Endothelial cell of umbilical vein (primary cell): Measurements from ENCODE around the gene ZBTB7A. TPM values are rescaled to one million over a fixed set of nuclear protein-coding genes. Genes with fewer than 3 reads are reported as not detected.

Source experiments
- BruUV-seq: library from RNA; stranded (reverse); fragments of 400-500 nt; replicated peaks from 2 replicates; lab custom pipeline; 2021; lab: Mats Ljungman, UMichigan
- CTCF ChIA-PET: fragments of 300-600, 350-600 bp; sonication (Branson Sonifier 250); formaldehyde crosslinking; loops from one replicate; lab custom pipeline; 2021; ENCODE audit warnings: antibody characterized with exemption, inconsistent platforms; lab: Charles Lee
- POLR2A ChIA-PET: fragments of 300-600, 350-600 bp; sonication (Branson Sonifier 250); formaldehyde crosslinking; loops from one replicate; lab custom pipeline; 2021; ENCODE audit warnings: antibody characterized with exemption, inconsistent platforms; lab: Charles Lee
- DNase-seq: peaks from one replicate; pipeline ENCODE4 v3.0.0-alpha.2; 2011; ENCODE audit warnings: low read depth, low spot score
- FAIRE-seq: peaks from 2 replicates; lab custom pipeline; 2011; peaks lifted over from hg19 to GRCh38; lab: Jason Lieb, UNC
- H2AFZ ChIP-seq: 2 replicates; pipeline ENCODE4 v1.6.0; 2012; ENCODE audit warnings: low read depth, low read length, control low read depth, inconsistent platforms
- H3K27ac ChIP-seq: 2 replicates; pipeline ENCODE4 v1.5.1; 2011; ENCODE audit warnings: low read depth, mild to moderate bottlenecking, control low read depth, low read length, moderate library complexity; ENCODE audit not compliant: insufficient read depth
- H3K27me3 ChIP-seq, 2 experiments: 2 replicates each; pipeline versions ENCODE4 v1.6.0 to v1.6.1; 2011; ENCODE audit warnings: low read length in 2 of 2, mixed read lengths in 1 of 2; ENCODE audit not compliant: control insufficient read depth in 2 of 2, insufficient read depth in 2 of 2
- H3K36me3 ChIP-seq, 2 experiments: 2 replicates in 1 of 2; 3 replicates in 1 of 2; pipeline ENCODE4 v1.5.1; 2011; ENCODE audit warnings: low read length in 2 of 2, mild to moderate bottlenecking in 1 of 2, moderate library complexity in 1 of 2; ENCODE audit not compliant: control insufficient read depth in 2 of 2, insufficient read depth in 2 of 2; ENCODE audit errors: extremely low read depth in 1 of 2
- H3K4me1 ChIP-seq: 3 replicates; pipeline ENCODE4 v1.5.1; 2011; ENCODE audit warnings: mild to moderate bottlenecking, low read length; ENCODE audit not compliant: control insufficient read depth, insufficient read depth; ENCODE audit errors: extremely low read depth
- H3K4me2 ChIP-seq: 2 replicates; pipeline ENCODE4 v1.6.1; 2011; ENCODE audit warnings: low read length, control low read depth, mixed read lengths; ENCODE audit not compliant: insufficient read depth
- H3K4me3 ChIP-seq, 3 experiments: fragments of 200-600 bp in 1 of 3; sonication (generic), shearing (Covaris generic) in 1 of 3; replicated peaks in 1 of 3; 2 replicates each; pipeline ENCODE4 v1.5.1; 2011 to 2016; ENCODE audit warnings: control low read depth in 3 of 3, low read length in 3 of 3, mild to moderate bottlenecking in 2 of 3, inconsistent platforms in 1 of 3, low read depth in 1 of 3, moderate library complexity in 1 of 3; ENCODE audit not compliant: insufficient read depth in 1 of 3
- H3K79me2 ChIP-seq: 2 replicates; pipeline ENCODE4 v1.6.0; 2012; ENCODE audit warnings: low read length, inconsistent platforms; ENCODE audit not compliant: control insufficient read depth, insufficient read depth
- H3K9ac ChIP-seq: replicated peaks from 2 replicates; pipeline ENCODE3; 2011; ENCODE audit warnings: low read length, control low read depth; ENCODE audit not compliant: insufficient read depth; ENCODE audit errors: extremely low read depth
- H3K9me1 ChIP-seq: replicated peaks from 3 replicates; pipeline ENCODE4 v1.6.0; 2011; ENCODE audit warnings: mild to moderate bottlenecking, low read length; ENCODE audit not compliant: control insufficient read depth, insufficient read depth; ENCODE audit errors: extremely low read depth
- H3K9me3 ChIP-seq: replicated peaks from 2 replicates; pipeline ENCODE4 v1.5.1; 2012; ENCODE audit warnings: low read length, inconsistent platforms; ENCODE audit not compliant: control insufficient read depth, insufficient read depth
- H4K20me1 ChIP-seq: replicated peaks from 2 replicates; pipeline ENCODE3; 2011; ENCODE audit warnings: mild to moderate bottlenecking, low read length; ENCODE audit not compliant: control insufficient read depth, insufficient read depth; ENCODE audit errors: extremely low read depth
- EZH2 ChIP-seq: IDR thresholded peaks from 2 replicates; pipeline ENCODE4 v1.6.1; 2012; ENCODE audit warnings: borderline replicate concordance, low read depth, mild to moderate bottlenecking, moderate library complexity, low read length, inconsistent platforms; ENCODE audit not compliant: severe bottlenecking
- FOS ChIP-seq: IDR thresholded peaks from 2 replicates; pipeline ENCODE4 v1.6.1; 2011; ENCODE audit warnings: mild to moderate bottlenecking, low read length, moderate library complexity, borderline replicate concordance; ENCODE audit not compliant: insufficient read depth
- GATA2 ChIP-seq: IDR thresholded peaks from 2 replicates; pipeline ENCODE4 v1.7.0; 2011; ENCODE audit warnings: low read depth, mild to moderate bottlenecking, moderate library complexity, mixed read lengths, low read length; ENCODE audit not compliant: insufficient read length, insufficient read depth
- JUN ChIP-seq: IDR thresholded peaks from 2 replicates; pipeline ENCODE4 v1.6.1; 2011; ENCODE audit warnings: borderline replicate concordance, low read depth; ENCODE audit not compliant: insufficient read length, insufficient read depth
- MYC ChIP-seq: IDR thresholded peaks from one replicate; pipeline ENCODE4 v1.6.1; 2011; ENCODE audit warnings: mild to moderate bottlenecking, low read depth, low read length
- POLR2A ChIP-seq: IDR thresholded peaks from 2 replicates; pipeline ENCODE4 v1.6.1; 2012; ENCODE audit warnings: low read depth, mild to moderate bottlenecking, control low read depth, low read length
- POLR2AphosphoS5 ChIP-seq: IDR thresholded peaks from 2 replicates; pipeline ENCODE4 v1.6.1; 2012; ENCODE audit warnings: low read depth, mild to moderate bottlenecking, control low read depth, low read length, moderate library complexity; ENCODE audit not compliant: insufficient read depth
- dilution Hi-C: fragments of 300-500 bp; cut with MboI; formaldehyde crosslinking; loops from one replicate; pipeline ENCODE4 v1.15.0; 2019; ENCODE audit warnings: low sequenced_read_pairs; ENCODE audit not compliant: extremely low pct_ligation_motif_present
- intact Hi-C: fragments of 100-400 bp; cut with micrococcal nuclease; formaldehyde crosslinking; loops from one replicate; pipeline ENCODE4 v1.10.0; 2022
- polyA plus RNA-seq, 4 experiments: library from polyadenylated mRNA; depleted of rRNA in 3 of 4; stranded (reverse) in 3 of 4; unstranded in 1 of 4; fragments of >200 nt; gene quantifications; 2 replicates each; pipeline versions ENCODE4 v1.2.1 to v1.2.3, GENCODE V29; 2011 to 2012; ENCODE audit warnings: missing spikeins in 1 of 4
- total RNA-seq: library from RNA; stranded (reverse); gene quantifications from 2 replicates; pipeline ENCODE4 v1.2.3, GENCODE V29; 2021
- TF ChIP-seq, protein P1 (sequence below), 2 donors: IDR thresholded peaks; 1 replicate in 1 of 2; 2 replicates in 1 of 2; pipeline ENCODE4 v1.5.1; 2011; ENCODE audit warnings: low read length in 2 of 2, mild to moderate bottlenecking in 2 of 2, moderate library complexity in 2 of 2, control low read depth in 1 of 2, inconsistent platforms in 1 of 2, low read depth in 1 of 2; ENCODE audit not compliant: insufficient read depth in 1 of 2; ENCODE audit errors: extremely low read depth in 1 of 2
- TF ChIP-seq, protein P2 (sequence below): IDR thresholded peaks from 2 replicates; pipeline ENCODE4 v1.6.1; 2011; ENCODE audit not compliant: insufficient read depth, insufficient read length

The ZBTB7A gene
- total and polyA plus RNA-seq, 2 donors (not counting 3 experiments of a cell fraction or from before 2014, with no cell fraction given) = 8.2 to 29.0 TPM

DNA sequence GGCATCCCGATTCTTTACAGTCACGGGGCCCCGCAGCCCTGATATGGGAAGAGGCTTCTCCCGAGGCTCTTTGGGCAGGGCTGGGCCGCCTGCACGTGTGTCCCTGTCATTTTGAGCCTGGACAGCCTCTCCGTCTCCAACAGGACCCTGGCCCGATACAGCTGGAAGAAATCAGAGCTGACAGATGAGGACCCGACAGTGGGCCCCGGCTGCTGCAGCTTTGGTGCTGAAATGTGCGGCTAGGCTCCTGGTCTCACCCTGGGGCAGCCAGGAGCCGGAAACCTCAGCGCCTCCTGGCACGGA, 55.9 kb downstream of the ZBTB7A start:
- H3K9me3 ChIP-seq = no peaks in the 10 kb centered on the region
- CTCF ChIA-PET = no interaction called here
- H3K27me3 ChIP-seq = no peaks in the 10 kb centered on the region
- dilution Hi-C loops = no loop called here
- intact Hi-C loops = no loop called here
- no peak overlapping the region for H2AFZ ChIP-seq
- no peak for FAIRE-seq
- no peak overlapping the region for H3K9ac ChIP-seq
- H3K9me1 ChIP-seq = no peaks in the 10 kb centered on the region
- no peak for TF ChIP-seq POLR2AphosphoS5
- no peak for TF ChIP-seq FOS
- TF ChIP-seq EZH2 = no peak
- no peak for TF ChIP-seq GATA2
- TF ChIP-seq JUN = no peak
- no peak for TF ChIP-seq MYC
- H3K4me1 ChIP-seq = peaks cover 13% of the 10 kb centered on the region
- H3K4me3 ChIP-seq = no peak overlapping the region
- peaks cover 2 to 32% of the 10 kb centered on the region in 2 experiments for H3K36me3 ChIP-seq
- no peak overlapping the region for H3K27ac ChIP-seq
- DNase-seq = no peak
- POLR2A ChIA-PET = no interaction called here
- H3K79me2 ChIP-seq = peaks cover 38% of the 10 kb centered on the region
- no peaks in the 10 kb centered on the region for H4K20me1 ChIP-seq
- H3K4me2 ChIP-seq = no peak overlapping the region
- BruUV-seq = no TSS peak

DNA sequence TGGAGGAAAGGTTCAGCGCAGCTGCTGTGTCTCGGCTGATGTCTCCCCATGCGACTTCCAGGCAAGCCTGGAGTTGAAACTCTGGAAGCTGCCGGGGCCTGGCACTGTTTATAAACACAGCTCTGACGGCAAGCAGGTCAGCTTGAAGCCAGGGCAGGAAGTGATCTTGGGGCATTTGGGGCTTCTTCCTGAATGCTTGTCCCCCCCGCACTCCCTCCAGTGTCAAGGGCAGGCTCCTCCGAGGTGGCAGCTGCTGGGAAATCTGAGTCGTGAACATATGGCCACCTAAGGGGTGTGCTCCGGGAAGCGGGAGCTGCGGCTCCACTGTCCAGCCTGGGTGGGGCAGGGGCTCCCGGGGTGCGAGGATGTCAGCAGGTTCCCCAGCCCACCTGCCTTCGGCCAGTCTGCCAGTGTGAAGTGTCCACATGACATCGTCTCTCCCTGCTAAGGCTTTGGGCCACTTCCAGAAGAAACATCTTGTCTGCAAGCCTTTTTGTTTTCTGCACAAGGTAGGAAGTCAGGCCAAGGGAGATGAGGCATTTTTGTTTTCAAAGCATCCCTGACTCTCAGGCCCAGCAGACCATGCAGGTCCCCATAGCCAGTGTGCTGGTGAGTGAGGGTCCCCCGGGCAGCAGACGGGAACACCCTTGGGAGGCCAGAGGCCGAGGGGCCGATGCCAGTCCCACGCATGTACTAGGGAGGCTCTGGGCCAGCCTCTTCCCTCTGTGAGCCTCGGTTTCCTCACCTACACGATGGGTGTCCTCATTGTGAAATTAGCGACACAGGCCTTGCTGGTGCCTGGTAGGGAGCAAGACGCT, 56.5 kb downstream of the ZBTB7A start:
- Histone ChIP-seq H3K27ac (no peak overlapping the region), H3K4me2 (no peak overlapping the region), H3K9me1 (no peaks in the 10 kb centered on the region), H3K9ac (no peak overlapping the region), H3K4me3 (no peak overlapping the region), H4K20me1 (no peaks in the 10 kb centered on the region), H3K27me3 (no peaks in the 10 kb centered on the region), H3K36me3 (peaks cover 2 to 30% of the 10 kb centered on the region in 2 experiments), H3K4me1 (peaks cover 13% of the 10 kb centered on the region), H3K9me3 (no peaks in the 10 kb centered on the region), H3K79me2 (peaks cover 38% of the 10 kb centered on the region), H2AFZ (no peak overlapping the region)
- dilution Hi-C loops (no loop called here), intact Hi-C loops (loop anchor here (5.0 kb wide), 1 partner anchor 52 kb away; no protein-coding TSS in a partner anchor)
- CTCF ChIA-PET = no interaction called here
- TF ChIP-seq GATA2 = no peak
- TF ChIP-seq, protein P1, sequence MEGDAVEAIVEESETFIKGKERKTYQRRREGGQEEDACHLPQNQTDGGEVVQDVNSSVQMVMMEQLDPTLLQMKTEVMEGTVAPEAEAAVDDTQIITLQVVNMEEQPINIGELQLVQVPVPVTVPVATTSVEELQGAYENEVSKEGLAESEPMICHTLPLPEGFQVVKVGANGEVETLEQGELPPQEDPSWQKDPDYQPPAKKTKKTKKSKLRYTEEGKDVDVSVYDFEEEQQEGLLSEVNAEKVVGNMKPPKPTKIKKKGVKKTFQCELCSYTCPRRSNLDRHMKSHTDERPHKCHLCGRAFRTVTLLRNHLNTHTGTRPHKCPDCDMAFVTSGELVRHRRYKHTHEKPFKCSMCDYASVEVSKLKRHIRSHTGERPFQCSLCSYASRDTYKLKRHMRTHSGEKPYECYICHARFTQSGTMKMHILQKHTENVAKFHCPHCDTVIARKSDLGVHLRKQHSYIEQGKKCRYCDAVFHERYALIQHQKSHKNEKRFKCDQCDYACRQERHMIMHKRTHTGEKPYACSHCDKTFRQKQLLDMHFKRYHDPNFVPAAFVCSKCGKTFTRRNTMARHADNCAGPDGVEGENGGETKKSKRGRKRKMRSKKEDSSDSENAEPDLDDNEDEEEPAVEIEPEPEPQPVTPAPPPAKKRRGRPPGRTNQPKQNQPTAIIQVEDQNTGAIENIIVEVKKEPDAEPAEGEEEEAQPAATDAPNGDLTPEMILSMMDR (IDR thresholded peaks at IDR 0.05; ENCODE audit: extremely low read depth in 1 of 2, insufficient read depth in 1 of 2, low read depth in 1 of 2, low read length in 2 of 2) = no peak
- TF ChIP-seq POLR2A = no peak
- TF ChIP-seq POLR2AphosphoS5 = no peak
- no peak for TF ChIP-seq MYC
- TF ChIP-seq FOS = no peak
- no peak for TF ChIP-seq EZH2
- no peak for TF ChIP-seq JUN
- TF ChIP-seq, protein P2, sequence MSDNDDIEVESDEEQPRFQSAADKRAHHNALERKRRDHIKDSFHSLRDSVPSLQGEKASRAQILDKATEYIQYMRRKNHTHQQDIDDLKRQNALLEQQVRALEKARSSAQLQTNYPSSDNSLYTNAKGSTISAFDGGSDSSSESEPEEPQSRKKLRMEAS = no peak
- DNase-seq (no peak), FAIRE-seq (no peak)
- POLR2A ChIA-PET = no interaction called here
- BruUV-seq = no TSS peak
